Measurements from ENCODE around the gene FPR1.

Gene FPR1

DNA sequence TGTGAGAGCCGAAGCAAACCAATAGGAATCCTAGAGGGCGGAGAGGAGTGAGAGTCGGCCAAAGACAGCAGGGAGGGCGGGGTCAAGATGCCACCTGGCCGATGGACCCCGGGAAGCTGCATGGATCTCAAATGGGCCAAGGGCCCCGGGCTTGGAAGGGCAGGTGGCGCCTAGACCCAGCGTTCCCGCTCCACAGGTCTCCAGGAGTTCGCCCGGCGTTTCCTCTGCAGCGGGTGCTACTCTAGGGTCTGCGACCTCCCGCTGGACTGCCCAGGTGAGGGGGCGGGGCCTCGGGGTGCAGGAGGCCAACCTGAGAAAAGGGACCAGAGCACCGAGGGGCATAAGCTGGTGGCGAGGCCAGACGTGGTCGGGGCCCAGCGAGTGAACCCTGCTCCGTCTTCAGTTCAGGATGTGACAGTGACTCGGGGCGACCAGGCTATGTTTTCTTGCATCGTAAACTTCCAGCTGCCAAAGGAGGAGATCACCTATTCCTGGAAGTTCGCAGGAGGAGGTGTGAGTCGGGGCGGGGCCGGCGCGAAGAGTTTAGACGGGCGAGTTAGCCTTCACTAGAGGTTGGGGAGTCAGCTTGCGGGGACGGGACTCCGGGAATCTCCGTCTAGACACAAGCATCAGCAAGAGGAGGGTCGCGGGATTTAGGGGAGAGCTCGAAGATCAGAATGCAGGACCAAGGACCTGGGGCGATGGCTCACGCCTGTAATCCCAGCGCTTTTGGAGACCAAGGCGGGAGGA is 48.7 kb downstream of the FPR1 start:
- no peak for FAIRE-seq

DNA sequence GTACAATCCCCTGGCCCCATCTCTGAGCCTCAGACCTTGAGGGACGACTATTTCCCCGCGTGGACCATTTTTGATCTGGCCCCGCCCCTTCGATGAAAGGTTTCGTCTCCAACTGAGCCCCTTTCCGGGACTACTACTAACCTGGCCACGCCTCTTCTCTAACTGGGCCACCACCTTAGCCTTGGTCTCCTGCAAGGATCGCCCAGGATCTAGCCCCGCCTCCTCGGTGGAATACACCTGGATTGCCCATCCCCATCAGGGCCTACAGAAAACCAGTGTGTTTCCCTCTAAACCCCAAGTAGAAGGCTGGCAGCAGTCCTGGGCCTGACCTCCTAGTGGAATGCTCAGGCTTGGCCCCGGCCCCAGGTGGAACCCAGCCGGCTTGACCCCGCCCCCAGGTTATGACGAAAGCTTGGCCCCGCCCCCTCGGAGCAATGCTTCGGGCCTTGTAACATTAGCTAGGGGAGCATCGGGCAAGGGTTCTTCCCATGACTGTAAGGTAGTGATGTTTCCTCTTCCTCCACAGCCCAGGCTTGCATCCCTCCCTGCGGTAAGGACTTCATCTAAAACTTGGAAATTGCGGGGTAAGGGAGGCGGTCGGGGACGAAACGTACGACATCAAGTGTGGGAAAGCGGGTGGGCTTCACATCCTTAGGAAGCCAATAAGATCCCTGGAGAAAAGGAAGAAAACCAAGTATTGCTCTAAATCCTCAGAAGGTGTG is 49.4 kb downstream of the FPR1 start:
- FAIRE-seq = no peak

DNA sequence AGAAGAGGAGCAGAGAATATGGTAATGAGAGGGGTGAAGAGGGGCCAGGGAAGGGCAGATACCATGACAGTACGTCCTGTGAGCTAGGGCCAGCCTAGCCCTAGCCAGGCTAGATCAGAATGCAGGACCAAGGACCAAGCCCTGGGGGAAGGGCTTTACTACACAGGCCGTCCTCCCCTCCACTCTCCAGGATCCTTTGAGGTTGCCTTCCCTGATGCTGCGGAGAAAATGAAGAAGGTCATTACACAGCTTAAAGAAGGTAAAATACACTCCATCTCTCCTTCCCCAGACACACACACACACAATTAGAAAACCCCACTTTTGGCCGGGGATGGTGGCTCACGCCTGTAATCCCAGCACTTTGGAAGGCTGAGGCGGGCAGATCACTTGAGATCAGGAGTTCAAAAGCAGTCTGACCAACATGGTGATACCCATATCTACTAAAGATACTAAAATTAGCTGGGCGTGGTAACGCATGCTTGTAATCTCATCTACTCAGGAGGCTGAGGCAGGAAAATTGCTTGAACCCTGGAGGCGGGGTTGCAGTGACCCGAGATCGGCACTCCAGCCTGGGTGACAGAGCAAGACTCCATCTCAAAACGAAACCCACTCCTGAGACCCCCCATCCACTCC is 50.1 kb downstream of the FPR1 start:
- FAIRE-seq = no peak

DNA sequence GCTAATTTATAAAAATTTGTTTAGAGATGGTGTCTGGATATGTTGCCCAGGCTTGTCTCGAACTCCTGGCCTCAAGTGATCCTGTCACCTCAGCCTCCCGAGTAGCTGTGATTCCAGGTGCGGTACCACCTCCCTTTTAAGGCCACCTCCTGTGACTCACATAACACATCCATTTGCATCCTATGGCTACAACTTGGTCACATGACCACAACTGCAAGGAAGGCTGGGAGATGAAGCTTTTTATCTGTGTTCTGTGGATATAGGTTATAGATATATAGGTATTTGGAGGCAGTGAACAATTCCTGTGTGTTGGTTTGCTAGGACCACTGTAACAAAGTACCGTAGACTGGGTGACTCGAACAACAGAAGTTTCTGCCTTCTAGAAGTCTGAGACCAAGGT is 52.5 kb downstream of the FPR1 start:
- no peak for FAIRE-seq

DNA sequence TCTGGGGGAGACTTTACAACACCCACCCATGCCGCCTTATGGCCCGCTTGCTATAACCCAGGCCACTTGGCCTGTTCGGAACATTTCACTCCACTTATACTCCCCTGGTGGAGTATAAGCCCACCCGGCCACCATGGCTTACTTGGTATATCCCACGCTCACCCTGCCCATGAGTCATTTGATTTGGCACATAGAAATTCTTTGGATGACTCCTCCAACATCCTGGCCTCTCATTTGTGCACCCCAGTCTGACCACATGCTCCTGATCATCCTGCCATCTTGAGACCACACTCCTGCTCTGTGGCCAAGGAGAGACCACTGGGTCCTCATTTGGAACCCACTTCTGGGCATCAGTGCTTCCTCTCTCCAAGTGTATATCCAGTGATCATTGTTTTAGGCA is 53.4 kb downstream of the FPR1 start:
- no peak for FAIRE-seq

DNA sequence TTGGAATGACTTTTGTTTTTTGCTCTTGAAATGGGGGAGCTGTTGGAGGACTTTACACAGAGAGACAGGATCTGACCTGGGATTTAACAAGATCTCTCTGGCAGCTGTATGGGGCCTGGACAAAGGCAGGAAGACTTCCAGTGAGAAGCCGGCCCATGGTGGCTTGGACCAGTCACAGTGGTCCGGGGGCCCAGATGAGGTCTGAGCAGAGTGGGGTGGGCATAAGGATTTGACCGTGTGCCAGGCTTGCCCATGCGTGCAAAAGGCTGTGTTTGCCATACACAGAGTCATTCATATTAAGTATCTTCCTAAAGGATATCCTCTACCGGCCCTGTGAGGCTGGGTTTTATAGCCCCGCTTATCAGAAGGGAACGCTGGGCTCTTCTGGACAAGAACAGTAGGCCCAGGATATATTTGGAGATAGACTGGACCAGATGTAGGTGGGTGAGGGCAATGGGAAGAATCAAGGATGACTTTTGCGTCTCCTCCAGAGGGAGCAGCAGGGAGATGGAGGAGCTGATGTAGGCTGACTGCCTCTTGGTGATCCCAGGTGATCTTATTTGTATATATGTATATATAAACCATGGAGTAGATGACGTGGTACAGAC is 54.4 kb downstream of the FPR1 start:
- no peak for FAIRE-seq

DNA sequence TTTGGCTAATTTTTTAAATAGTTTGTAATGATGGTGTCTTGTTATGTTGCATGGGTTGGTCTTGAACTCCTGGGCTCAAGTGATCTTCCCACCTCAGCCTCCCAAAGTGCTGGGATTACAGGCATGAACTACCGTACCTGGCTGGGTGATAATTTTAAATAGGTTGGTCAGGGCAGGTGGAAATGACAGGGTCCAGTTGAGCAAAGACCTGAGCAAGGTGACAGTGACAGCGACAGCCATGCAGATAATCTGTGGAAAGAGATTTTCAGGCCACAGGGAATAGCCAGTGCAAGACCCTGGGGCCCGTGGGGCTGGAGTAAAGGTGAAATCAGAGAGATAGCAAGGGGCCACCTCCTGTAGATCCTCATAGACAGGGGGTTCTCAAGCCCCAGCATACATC is 55.1 kb downstream of the FPR1 start:
- no peak for FAIRE-seq
